ENCODE measurements around the gene NKX1-1.

Gene NKX1-1

GRCh38 chr4:1353186-1354055, 52.8 kb downstream of the NKX1-1 start:
- Histone ChIP-seq H3K4me3 (ENCODE audit: low read depth, low read length) (no peak overlapping the region), H3K9me3 (ENCODE audit: control insufficient read depth, insufficient read depth, low read length) (no peaks in the 10 kb centered on the region), H3K36me3 (ENCODE audit: control insufficient read depth, insufficient read depth, low read length) (peaks cover 40% of the 10 kb centered on the region), H3K27ac (ENCODE audit: low read depth, low read length) (no peak overlapping the region), H3K4me1 (ENCODE audit: control insufficient read depth, insufficient read depth, low read length) (0 out of 2 replicates have a peak, but pooled peaks cover under 1% of the 10 kb centered on the region), H3K27me3 (ENCODE audit: control insufficient read depth, insufficient read depth, low read length) (no peaks in the 10 kb centered on the region), H3K9ac (ENCODE audit: low read depth, low read length) (no peak overlapping the region)

Measured in HUES48 (cell line).